NCI-H2196 treated with DMSO at 0.1 percent for 48 hours (cell line): Measurements from ENCODE around the gene STK32C.
A peak's percentile ranks its signal among the peaks of the same experiment; 100 is the strongest.
"Not testable (repeated sequence)": the region's sequence is repeated elsewhere in the genome, so short reads cannot be mapped to it uniquely, and the experiment has no call there.

Experiments
- DNase-seq: peaks from one replicate; lab custom pipeline; 2025; ENCODE audit not compliant: unreplicated experiment; lab: John Stamatoyannopoulos, UW

STK32C gene

DNA sequence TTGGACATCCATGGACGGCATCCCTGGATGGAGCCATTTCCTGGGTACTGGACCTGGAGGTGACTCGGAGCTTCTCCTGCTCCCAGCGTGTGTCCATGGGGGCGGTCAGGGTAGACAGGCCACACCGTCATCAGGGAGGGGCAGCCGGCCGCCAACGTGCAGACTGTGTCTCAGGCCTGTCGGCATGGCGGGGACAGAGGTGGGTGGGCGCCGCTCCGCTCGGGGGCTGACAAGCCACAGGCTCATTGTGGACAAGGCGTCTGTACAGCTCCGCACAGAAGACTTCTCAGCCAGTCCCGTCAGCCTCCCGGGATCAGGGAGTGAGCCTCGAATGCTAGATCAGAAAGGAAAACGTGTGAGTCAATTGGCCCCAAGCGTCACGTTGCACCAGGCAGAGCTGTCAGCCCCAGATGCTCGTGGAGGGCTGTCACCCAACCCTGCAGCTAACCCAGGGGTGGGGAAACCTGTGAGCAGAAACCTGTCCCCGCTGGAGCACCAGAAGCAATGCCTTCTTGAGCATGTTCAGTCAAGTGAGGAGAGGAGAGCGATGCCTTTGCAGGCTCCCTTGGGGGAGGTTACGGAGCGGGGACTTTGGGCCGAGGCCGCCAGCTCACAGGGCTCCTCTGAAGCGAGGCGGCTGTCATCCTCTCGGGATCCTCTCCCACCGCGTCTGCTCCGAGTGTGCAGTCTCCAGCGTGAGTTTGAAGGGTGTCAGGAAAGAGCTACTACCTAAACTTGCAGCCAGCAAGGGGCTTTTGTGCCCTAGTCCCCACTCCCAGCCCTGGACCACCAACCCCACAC, 137.0 kb downstream of the STK32C start:
- DNase-seq: no peak

DNA sequence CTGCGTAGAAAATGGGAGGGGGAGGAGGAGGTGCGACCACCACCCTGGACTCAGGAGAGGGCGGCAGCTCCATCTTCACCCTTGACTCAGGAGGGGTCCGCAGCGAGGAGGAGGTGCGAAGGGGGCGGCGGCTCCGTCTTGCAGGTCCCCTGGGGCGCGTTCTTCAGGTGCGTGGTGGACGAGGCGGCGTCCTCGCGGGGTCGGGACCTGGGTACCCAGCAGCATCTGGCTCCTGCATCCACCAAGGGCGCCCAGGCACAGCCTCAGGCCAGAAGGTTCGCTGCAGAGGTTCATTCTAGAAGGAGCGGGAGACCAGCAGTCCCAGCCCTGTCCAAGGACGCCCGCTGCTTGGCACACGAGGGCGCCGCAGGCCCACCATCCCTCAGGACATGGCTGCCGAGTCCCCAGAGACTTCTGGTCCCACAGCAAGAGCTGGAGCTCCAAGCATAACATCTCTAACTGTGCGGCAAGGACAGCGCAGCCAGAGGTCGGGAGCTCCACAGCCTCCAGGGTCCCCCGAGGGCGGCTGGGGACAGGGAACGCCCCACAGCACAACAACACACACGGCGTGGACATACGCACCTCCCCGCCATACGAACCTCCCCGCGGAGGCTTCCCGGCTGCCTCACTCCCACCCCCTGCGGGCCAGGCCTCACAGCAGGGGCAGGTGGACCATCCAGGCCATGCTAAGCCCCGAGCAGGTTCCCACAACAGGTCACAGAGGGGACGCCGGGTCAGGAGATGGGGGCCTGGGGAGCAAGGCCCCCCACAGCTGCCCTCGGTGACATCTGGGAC, 137.8 kb downstream of the STK32C start:
- DNase-seq: no peak

DNA sequence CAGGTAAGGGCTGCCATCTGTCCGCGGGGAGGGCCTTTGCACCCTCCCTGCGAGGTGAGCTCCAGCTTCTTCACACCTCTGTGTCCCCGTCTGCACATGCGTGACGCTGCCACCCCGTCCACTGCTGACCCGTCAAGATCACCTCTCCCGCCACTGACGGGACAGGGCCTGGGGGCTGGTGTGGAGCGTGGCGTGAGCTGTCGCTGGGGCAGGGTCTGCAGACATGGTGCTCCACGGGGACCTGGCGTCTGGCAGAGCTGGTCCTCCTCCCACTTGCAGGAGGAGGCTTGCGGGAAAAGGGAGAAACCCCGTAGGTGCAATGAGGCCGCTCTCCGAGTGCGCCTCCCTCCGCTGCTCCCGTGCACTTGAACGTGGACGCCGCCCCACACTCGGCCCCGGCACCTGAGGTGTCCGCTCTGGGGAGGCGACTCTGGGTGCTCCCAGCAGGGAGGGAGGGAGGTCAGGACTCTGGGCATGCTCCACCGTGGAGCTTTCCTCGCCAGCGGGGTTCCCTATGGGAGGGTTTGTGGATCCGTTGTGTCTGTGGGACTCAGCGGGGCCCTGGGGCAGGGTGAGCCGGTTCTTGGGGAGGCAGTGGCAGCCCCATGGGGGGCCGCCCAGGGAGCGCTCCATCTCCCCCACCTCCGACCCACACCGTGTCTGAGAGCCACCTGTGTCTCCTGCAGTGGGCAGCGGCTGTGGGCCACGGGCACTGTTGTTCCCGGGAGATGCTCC, 138.6 kb downstream of the STK32C start:
- DNase-seq: no peak

DNA sequence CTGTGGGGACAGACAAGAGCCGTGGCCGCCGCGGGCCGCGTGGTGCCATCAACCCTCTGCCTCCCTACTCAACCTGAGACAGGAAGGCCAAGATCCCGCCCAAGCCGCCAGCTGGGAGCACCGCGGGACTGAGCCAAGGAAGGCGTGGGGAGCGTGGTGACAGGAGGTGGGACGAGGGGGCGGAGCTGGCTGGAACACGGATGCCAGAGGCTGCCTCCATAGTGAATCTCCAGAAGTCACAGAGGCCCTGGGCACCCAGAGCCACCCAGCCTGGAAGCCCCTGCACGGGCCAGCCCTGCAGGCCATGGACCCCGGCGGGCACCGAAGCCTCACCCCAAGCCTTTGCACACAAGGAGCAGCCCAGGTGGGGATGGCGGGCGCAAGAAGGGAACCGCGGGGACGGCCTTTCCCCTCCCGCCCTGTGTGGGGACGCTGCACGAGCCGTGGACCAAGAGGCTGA, 139.1 kb downstream of the STK32C start:
- no peak for DNase-seq

DNA sequence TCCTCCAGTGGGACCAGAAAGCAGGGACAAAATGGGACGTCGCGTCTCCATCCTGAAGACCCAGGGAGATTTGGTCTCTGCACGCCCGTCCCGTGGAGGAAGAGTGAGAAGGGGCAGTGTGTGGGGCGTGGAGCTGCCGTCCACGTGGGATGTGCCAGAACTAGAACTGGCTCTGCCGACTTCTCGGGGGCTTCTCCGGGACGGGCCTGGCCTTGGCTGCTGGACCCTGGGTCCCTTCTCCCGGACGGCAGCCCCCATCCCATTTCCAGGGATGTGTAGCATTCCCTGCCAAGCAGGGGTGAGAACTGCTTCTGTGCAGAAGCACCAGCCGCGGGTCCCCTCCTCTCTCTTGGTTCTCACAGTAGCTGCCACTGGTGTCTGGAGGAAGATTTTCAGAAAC, 139.8 kb downstream of the STK32C start:
- no peak for DNase-seq

DNA sequence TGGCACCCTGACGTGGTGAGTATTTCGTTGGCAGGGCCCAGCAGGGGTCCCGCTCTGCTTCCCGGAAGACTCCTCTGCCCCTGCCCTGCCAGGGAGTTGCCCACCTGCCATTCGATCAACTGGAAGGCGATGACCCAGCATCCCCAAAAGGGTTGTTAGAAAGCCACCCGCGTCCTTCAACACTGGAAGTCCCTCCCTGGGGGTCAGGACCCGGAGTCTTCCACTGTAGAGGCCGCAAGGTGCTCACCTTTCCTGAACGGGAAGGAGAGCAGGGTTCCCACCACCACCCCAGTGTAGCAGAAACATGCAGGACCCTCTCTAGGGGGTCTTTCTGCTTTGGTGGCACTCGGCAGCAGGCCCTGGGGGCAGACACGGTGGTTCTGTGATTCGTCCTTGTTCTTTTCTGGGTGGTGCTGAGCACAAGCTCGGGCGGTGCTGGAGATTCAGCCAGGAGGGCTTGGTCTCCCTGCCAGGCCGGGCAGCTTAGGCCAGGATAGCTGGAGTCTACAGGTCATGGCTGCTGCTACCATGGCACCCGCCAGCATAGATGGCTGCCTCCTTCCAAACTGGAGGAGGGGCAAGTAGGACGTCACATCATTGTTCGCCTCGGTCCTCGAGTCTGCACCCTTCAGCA, 140.6 kb downstream of the STK32C start:
- DNase-seq: no peak

DNA sequence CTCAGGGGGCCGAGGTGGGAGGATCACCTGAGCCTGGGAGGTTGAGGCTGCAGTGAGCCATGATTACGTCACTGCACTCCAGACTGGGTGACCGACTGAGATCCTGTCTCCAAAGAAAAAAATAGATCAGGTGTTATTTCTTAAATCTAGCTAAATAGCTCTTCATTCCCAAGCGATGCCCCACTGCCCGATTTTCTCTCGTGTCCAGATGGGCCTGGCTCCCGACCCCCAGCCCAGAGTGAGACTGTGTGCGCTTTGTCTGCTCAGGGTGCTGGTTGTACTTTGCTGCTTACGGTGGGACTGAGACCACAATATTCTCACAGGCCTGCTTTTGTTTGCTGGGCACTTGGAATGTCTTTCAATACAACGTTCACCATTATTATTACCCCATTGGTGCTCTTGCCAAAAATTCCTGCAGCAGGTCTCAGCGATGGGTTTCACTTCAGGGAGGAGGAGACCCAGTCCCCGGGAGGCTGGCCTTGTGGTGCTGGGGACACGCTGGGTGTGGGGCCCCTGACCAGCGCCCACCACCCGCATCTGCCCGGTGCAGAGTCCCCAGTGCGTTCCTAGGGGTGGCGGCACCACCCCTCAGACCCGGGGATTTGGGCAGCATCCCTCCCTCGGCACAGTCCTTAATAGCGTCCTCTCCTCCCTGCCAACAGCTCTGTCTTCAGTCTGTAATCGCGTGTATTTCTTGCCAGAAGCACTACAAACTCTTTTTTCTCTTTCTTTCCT, 141.4 kb downstream of the STK32C start:
- DNase-seq: no peak

DNA sequence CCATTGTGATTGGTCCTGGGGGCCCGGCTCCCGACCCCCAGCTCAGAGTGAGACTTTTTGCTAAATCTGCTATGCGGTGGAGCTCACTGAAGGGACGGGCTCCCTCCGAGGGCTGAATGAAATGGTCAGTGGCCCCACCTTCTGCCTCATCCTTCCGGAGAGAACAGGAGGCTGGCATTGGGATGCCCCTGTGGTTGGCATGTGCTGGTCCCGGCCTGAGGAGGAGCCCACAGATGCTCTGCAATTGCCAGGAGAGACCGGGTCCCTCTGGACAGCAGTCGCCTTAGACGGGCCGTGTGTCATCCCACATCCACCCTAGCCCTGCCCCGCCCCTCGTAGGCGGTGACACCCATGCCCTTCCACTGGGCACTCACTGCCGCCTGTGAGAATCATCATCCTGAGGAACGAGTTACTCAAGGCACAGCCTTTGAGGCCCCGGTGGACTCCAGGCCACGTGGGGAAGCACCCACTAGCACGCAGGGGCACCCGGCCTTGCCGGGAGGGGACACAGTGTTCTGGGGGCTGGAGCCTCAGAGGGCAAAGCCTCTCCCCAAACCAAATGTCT, 142.3 kb downstream of the STK32C start:
- no peak for DNase-seq

DNA sequence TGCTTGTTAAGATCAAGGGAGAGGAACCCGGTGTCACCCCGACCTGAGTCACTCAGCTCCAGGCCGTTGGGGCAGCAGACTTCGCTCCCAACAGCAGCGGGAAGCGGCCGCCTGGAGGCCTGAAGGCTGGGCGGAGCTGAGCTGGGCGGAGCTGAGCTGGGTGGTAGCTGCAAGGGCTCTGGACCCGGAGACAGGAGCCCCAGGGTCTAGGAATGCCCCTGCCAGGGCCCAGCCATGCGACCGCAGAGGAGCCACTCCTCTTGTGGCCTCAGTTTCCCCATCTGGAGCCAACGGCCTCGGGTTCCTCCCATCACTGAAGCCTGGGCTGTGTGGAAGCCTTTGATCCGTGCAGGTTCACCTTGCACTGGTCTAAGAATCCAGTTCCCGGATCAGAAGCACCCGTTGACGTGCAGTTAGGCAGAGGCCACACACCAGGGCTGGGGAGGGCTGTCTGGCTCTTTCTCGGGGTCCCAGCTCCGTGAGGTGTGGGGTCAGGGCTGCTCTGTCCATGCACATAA, 142.9 kb downstream of the STK32C start:
- DNase-seq: no peak

DNA sequence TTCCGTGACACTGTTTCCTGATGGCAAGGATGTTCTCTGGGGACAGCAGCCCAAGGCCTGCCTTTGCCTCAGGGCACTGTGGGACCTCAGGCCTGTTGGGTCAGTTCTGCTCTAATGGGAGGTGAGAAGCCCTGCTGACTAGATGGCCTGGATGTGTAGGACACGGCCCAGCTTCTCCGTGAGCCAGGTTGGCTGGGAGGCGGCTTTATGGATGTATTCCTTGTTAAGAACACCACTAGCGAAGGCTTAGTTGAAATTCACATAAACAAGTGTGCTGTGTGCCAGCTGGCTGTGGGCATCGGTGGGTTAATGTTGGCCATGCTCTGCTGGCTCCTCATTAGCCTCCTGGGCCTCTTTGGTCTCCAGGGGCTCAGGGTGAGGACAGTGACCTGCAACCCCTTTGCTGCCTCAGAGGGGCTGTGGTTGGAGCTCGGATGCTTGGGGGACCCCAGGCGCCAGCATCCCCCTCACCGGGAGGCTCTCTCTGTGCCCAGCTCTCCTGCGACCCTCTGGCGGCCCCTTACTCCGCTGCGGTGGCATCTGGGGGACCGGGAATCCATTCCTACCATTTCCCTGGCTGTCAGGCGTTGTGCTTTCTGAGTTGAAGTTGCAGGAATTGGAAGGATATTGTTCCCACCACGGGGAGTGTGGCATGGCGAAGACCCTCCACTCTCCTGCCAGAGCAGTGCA, 143.8 kb downstream of the STK32C start:
- no peak for DNase-seq

DNA sequence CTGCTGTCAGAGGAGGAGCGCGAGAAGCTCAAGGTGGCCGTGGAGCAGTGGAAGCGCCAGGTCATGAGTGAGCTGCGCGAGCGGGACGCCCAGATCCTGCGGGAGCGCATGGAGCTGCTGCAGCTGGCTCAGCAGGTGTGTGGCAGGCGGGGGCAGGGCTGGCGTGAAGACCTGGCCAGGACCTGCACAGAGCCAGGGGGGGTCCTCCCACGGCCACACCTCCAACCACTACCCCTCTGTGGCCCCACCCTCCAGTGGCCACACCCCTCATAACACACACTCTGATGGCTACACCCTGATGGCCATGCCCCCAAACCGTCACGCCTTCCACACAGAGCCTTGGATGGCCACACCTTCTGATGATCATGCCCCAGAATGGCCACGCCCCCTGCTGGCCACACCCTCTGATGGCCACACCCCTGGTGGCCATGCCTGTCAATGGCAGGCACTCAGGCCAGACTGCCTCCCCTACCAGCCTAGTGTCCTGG, 144.4 kb downstream of the STK32C start:
- peak; percentile 76 for DNase-seq

DNA sequence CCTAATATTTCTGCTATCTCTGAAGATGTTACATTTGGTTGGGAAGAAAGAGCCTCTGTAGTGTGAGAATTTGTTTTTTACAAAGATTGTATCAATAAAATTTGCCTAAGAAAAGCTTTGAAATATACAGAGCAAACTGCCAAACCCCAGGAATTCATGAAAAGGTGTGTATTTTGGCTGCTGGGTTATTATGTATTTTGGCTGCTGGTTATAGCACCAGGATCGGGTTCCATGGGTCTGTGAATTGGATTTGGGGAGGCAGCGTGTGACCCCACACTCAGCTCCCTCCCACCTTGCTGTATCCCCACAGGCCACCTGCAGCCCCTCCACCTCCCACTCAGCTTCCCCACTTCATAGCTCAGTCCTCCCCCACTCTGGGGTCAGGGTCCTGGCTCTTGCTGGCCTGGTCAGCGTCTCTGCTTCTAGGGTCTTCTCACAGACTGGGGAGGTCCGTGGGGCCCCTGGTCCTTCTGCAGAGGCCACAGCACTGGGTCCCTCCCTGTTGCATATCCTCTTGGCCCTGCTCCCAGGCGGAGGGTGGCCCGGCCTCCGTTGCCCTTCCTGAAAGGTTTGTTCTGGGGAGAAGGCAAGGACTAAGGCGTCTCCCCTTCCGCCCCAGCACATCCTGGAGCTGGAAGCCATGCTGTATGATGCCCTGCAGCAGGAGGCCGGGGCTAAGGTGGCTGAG, 145.0 kb downstream of the STK32C start:
- no peak for DNase-seq

DNA sequence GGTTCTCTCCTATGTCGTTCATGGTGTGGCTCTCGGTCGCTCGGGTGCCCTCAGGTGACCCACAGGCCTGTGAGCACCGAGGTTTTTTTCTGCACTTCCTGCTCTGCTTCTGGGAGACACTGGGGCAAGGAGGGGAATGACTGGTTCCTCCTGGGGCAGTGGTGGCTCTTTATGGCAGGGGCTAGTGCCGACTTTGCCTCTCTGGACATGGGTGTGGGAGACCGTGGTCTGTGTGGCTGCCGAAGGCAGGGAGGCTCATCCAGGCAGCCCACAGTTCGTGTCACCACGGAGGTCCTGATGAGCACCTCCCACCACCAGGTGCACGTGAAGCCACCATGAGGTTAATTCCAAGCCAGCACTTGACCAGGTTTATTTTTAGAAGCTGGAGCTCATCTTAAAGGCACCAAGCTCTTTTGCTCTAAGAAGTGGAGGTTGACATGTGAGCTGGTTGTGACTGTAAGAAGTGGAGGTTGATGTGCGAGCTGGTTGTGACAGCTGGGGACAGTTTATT, 145.7 kb downstream of the STK32C start:
- peak; percentile 19 for DNase-seq

DNA sequence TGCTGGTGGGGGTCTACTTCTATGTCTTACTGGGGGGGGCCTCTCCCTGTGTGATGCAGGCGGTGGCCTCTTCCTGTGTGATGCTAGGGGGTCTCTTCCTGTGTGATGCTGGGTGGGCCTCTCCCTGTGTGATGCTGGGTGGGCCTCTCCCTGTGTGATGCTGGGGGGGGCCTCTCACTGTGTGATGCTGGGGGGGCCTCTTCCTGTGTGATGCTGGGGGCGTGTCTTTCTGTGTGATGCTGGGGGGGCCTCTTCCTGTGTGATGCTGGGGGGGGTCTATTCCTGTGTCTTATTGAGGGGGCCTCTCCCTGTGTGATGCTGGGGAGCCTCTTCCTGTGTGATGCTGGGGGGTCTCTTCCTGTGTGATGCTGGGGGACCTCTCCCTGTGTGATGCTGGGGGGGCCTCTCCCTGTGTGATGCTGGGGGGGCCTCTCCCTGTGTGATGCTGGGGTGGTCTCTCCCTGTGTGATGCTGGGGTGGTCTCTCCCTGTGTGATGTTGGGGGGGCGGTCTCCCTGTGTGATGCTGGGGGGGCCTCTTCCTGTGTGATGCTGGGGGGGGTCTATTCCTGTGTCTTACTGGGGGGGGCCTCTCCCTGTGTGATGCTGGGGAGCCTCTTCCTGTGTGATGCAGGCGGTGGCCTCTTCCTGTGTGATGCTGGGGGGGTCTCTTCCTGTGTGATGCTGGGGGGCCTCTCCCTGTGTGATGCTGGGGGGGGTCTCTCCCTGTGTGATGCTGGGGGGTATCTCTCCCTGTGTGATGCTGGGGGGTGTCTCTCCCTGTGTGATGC, 146.7 kb downstream of the STK32C start:
- not testable (repeated sequence) for DNase-seq

DNA sequence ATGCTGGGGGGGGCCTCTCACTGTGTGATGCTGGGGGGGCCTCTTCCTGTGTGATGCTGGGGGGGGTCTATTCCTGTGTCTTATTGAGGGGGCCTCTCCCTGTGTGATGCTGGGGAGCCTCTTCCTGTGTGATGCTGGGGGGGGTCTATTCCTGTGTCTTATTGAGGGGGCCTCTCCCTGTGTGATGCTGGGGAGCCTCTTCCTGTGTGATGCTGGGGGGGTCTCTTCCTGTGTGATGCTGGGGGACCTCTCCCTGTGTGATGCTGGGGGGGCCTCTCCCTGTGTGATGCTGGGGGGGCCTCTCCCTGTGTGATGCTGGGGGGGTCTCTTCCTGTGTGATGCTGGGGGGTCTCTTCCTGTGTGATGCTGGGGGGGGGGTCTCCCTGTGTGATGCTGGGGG, 147.5 kb downstream of the STK32C start:
- DNase-seq: not testable (repeated sequence)

DNA sequence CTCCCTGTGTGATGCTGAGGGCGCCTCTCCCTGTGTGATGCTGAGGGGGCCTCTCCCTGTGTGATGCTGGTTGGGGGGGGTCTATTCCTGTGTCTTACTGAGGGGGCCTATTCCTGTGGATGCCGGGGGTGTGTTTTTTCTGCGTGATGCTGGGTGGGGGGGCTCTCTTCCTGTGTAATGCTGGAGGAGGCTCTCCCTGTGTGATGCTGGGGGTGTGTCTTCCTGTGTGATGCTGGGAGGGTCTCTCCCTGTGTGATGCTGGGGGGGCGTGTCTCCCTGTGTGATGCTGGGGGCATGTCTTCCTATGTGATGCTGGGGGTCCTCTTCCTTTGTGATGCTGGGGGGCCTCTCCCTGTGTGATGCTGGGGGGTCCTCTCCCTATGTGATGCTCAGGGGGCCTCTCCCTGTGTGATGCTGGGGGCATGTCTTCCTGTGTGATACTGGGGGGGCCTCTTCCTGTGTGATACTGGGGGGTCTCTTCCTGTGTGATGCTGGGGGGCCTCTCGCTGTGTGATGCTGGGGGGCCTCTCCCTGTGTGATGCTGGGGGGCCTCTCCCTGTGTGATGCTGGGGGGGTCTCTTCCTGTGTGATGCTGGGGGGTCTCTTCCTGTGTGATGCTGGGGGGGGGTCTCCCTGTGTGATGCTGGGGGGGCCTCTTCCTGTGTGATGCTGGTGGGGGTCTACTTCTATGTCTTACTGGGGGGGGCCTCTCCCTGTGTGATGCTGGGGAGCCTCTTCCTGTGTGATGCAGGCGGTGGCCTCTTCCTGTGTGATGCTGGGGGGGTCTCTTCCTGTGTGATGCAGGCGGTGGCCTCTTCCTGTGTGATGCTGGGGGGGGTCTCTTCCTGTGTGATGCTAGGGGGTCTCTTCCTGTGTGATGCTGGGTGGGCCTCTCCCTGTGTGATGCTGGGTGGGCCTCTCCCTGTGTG, 148.2 kb downstream of the STK32C start:
- not testable (repeated sequence) for DNase-seq
